OCI-LY1 (cell line): ENCODE data around the gene TRAPPC2L.

Source experiments
- H2AFZ ChIP-seq: fragments of 200-600 bp; sonication (generic), shearing (Covaris generic); 2 replicates; pipeline ENCODE4 v1.6.0; 2014; ENCODE audit warnings: antibody characterized with exemption, mild to moderate bottlenecking, low read length
- H3F3A ChIP-seq: fragments of 200-600 bp; sonication (generic), shearing (Covaris generic); 2 replicates; pipeline ENCODE4 v1.6.0; 2014; ENCODE audit warnings: mild to moderate bottlenecking, antibody characterized with exemption, low read length, moderate library complexity; ENCODE audit not compliant: insufficient read depth
- H3K27ac ChIP-seq: fragments of 200-600 bp; sonication (generic); 2 replicates; pipeline ENCODE4 v1.5.1; 2014; ENCODE audit warnings: low read length, mixed run types, mild to moderate bottlenecking, low read depth; ENCODE audit not compliant: poor library complexity, severe bottlenecking
- H3K27me3 ChIP-seq: fragments of 200-600 bp; sonication (generic); 2 replicates; pipeline ENCODE4 v1.6.0; 2014; ENCODE audit warnings: antibody characterized with exemption, mild to moderate bottlenecking, low read length, moderate library complexity; ENCODE audit not compliant: insufficient read depth
- H3K36me3 ChIP-seq: fragments of 200-600 bp; sonication (generic); 2 replicates; pipeline ENCODE4 v1.6.1; 2014; ENCODE audit warnings: mild to moderate bottlenecking, antibody characterized with exemption, low read length, moderate library complexity, mixed read lengths; ENCODE audit not compliant: insufficient read depth
- H3K4me1 ChIP-seq: fragments of 200-600 bp; sonication (generic); 2 replicates; pipeline ENCODE4 v1.5.1; 2014; ENCODE audit warnings: mild to moderate bottlenecking, low read length, moderate library complexity; ENCODE audit not compliant: insufficient read depth, severe bottlenecking
- H3K4me2 ChIP-seq: fragments of 200-600 bp; sonication (generic), shearing (Covaris generic); 2 replicates; pipeline ENCODE4 v1.6.1; 2014; ENCODE audit warnings: low read length
- H3K4me3 ChIP-seq: fragments of 200-600 bp; sonication (generic); 2 replicates; pipeline ENCODE4 v1.5.1; 2014; ENCODE audit warnings: low read length, low read depth, mild to moderate bottlenecking, mixed read lengths; ENCODE audit not compliant: poor library complexity, severe bottlenecking
- H3K79me2 ChIP-seq: fragments of 200-600 bp; shearing (Covaris generic); 2 replicates; pipeline ENCODE4 v1.6.1; 2016; ENCODE audit warnings: mixed run types, low read length, mixed read lengths; ENCODE audit not compliant: insufficient read depth
- H3K9ac ChIP-seq: fragments of 200-600 bp; sonication (generic), shearing (Covaris generic); 2 replicates; pipeline ENCODE4 v1.6.1; 2014; ENCODE audit warnings: mild to moderate bottlenecking, low read length, mixed read lengths
- H3K9me2 ChIP-seq: fragments of 200-600 bp; sonication (generic), shearing (Covaris generic); 2 replicates; pipeline ENCODE4 v1.6.1; 2014; ENCODE audit warnings: low read depth, mild to moderate bottlenecking, low read length, mixed read lengths
- H3K9me3 ChIP-seq: fragments of 200-600 bp; shearing (Covaris generic); 2 replicates; pipeline ENCODE4 v1.6.1; 2014; ENCODE audit warnings: low read length, mixed read lengths
- H4K20me1 ChIP-seq: fragments of 200-600 bp; sonication (generic), shearing (Covaris generic); 2 replicates; pipeline ENCODE4 v1.6.0; 2016; ENCODE audit warnings: mild to moderate bottlenecking, low read length; ENCODE audit not compliant: insufficient read depth
- EZH2 ChIP-seq: fragments of 200-600 bp; sonication (generic), shearing (Covaris generic); IDR thresholded peaks from 2 replicates; pipeline ENCODE4 v1.8.0; 2017; ENCODE audit warnings: borderline replicate concordance, mixed run types, mild to moderate bottlenecking, antibody characterized with exemption, low read length, moderate library complexity, mixed read lengths
- TF ChIP-seq, protein P1 (sequence below): fragments of 200-600 bp; sonication (generic), shearing (Covaris generic); IDR thresholded peaks from 2 replicates; pipeline ENCODE4 v1.5.1; 2017; ENCODE audit warnings: mild to moderate bottlenecking, antibody characterized with exemption, low read length, moderate library complexity, mixed read lengths

Gene TRAPPC2L

DNA sequence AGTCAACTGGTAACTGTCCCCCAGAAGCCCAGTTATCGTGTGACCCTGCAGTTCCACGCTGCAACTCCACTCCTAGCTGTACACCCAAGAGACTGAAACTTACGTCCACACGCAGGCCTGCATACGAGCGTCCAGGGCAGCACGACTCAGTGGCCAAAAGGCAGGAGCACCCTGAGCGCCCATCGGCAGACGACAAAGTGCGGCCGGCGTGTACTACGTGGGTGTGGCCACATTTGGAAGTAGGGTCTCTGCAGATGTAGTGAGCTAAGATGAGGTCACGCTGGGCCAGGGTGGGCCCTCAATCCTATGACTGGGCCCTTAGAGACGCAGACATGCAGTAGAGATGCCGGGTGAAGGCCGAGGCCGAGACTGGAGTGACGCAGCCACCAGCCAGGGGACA lies 13.7 kb upstream of the TRAPPC2L start:
- Histone ChIP-seq H2AFZ (no peak overlapping the region), H3K79me2 (no peaks in the 10 kb centered on the region), H3F3A (no peaks in the 10 kb centered on the region), H3K4me3 (no peak overlapping the region), H3K27ac (no peak overlapping the region), H3K9me3 (no peaks in the 10 kb centered on the region), H4K20me1 (no peaks in the 10 kb centered on the region), H3K9me2 (no peaks in the 10 kb centered on the region), H3K9ac (no peak overlapping the region), H3K27me3 (no peaks in the 10 kb centered on the region), H3K4me1 (no peaks in the 10 kb centered on the region), H3K4me2 (no peak overlapping the region), H3K36me3 (no peaks in the 10 kb centered on the region)
- TF ChIP-seq, protein P1, sequence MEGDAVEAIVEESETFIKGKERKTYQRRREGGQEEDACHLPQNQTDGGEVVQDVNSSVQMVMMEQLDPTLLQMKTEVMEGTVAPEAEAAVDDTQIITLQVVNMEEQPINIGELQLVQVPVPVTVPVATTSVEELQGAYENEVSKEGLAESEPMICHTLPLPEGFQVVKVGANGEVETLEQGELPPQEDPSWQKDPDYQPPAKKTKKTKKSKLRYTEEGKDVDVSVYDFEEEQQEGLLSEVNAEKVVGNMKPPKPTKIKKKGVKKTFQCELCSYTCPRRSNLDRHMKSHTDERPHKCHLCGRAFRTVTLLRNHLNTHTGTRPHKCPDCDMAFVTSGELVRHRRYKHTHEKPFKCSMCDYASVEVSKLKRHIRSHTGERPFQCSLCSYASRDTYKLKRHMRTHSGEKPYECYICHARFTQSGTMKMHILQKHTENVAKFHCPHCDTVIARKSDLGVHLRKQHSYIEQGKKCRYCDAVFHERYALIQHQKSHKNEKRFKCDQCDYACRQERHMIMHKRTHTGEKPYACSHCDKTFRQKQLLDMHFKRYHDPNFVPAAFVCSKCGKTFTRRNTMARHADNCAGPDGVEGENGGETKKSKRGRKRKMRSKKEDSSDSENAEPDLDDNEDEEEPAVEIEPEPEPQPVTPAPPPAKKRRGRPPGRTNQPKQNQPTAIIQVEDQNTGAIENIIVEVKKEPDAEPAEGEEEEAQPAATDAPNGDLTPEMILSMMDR: no peak
- no peak for TF ChIP-seq EZH2

DNA sequence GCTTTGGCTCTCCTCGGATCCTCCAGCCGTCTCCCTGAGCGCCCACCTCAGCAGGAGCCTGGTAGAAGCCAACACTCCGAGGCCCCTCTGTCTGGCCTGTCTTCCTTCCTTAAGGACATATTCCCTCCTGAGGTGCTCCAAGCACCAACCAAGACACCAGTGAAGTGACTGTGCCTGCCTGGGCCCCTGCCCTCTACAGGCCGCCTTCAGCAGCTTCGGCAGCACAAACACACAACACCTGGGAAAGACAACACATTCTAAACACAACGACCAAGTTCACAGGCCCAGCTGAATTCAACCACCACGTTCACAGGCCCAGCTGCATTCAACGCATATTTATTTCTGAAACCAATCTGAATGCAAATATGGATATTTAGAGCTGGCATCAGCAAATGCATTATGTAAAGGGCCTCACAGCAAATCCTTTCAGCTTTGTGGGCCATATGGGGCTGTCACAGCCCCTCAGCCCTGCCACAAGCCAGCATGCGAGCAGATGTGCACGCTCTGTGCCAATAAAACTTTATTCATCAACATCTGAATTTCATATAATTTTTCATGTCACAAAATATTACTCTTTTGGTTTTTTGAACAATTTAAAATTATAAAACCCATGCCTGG lies 12.4 kb upstream of the TRAPPC2L start:
- H3F3A ChIP-seq: no peaks in the 10 kb centered on the region
- H3K79me2 ChIP-seq: no peaks in the 10 kb centered on the region

DNA sequence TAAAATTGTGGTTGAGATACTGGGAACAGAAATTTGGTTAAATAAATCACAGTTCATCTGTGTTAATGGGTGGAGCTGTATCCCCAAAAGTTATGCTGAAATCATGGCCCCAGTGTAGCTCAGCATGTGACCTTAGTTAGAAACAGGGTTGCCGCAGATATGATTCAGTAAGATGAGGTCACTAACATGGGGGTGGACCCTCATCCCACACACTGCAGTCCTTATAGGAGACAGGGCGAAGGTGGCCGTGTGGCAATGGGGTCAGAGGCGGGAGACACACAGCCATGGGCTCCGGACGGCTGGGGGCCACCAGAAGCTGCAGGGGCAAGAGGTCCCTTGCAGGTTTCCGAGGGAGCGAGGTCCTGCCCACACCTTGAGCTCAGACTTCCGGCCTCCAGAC lies 10.8 kb upstream of the TRAPPC2L start:
- H3K9me3 ChIP-seq: no peaks in the 10 kb centered on the region
- H3K36me3 ChIP-seq: no peaks in the 10 kb centered on the region; the same call in 1 of the 2 replicates
- no peaks in the 10 kb centered on the region for H3K27me3 ChIP-seq
- no peak overlapping the region for H3K9ac ChIP-seq
- TF ChIP-seq, protein P1: no peak
- no peaks in the 10 kb centered on the region for H3K79me2 ChIP-seq
- no peak overlapping the region for H2AFZ ChIP-seq
- no peaks in the 10 kb centered on the region for H3K9me2 ChIP-seq
- no peak overlapping the region for H3K4me3 ChIP-seq
- H4K20me1 ChIP-seq: no peaks in the 10 kb centered on the region
- no peaks in the 10 kb centered on the region for H3K4me1 ChIP-seq
- H3K4me2 ChIP-seq: no peak overlapping the region
- no peaks in the 10 kb centered on the region for H3F3A ChIP-seq
- H3K27ac ChIP-seq: no peak overlapping the region

More for the DNA sequence above, 12.4 kb upstream of the TRAPPC2L start:
- no peak overlapping the region for H3K27ac ChIP-seq
- no peaks in the 10 kb centered on the region for H3K9me2 ChIP-seq
- no peak overlapping the region for H2AFZ ChIP-seq
- no peak overlapping the region for H3K4me3 ChIP-seq
- no peaks in the 10 kb centered on the region for H3K27me3 ChIP-seq
- H3K9ac ChIP-seq: no peak overlapping the region
- no peaks in the 10 kb centered on the region for H4K20me1 ChIP-seq
- H3K4me1 ChIP-seq: no peaks in the 10 kb centered on the region
- H3K9me3 ChIP-seq: no peaks in the 10 kb centered on the region
- no peak overlapping the region for H3K4me2 ChIP-seq
- TF ChIP-seq, protein P1: no peak; the same call in 1 of the 2 replicates
- TF ChIP-seq EZH2: no peak
- no peaks in the 10 kb centered on the region for H3K36me3 ChIP-seq
